Prostate gland (tissue), 2 donors: ENCODE results near the gene ENTPD5.

Experiments used
- POLR2AphosphoS5 ChIP-seq: sonication (generic); formaldehyde crosslinking; IDR thresholded peaks from one replicate; pipeline ENCODE4 v1.6.1; 2017; ENCODE audit warnings: antibody characterized with exemption
- TF ChIP-seq, protein P1 (sequence below), 4 experiments: fragments of 200-600 bp in 2 of 4; fragments of 450-650 bp in 2 of 4; sonication (generic) in 2 of 4; IDR thresholded peaks; 1 replicate in 3 of 4; 2 replicates in 1 of 4; pipeline ENCODE4 v1.5.1; 2016 to 2019; ENCODE audit warnings: antibody characterized with exemption in 4 of 4, mild to moderate bottlenecking in 2 of 4, moderate library complexity in 2 of 4

DNA sequence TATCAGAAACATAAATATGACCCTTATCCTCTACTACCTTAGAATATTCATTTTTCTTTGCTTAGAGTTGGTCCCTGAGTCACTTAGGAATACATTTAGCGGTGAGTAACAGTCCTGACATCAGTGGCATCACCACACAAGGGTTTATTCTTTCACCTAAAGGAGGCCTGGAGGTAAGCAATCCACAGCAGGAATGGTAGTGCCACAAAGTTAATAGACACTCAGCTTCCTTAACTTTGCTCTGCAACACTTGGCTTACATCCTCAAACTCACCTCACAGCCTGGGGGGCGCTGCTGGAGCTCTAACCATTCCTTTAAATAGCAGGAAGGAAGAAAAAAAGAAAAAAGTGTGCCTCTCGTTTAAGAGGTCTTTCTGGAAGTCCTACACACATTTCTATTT is 29.2 kb upstream of the ENTPD5 start:
- TF ChIP-seq POLR2AphosphoS5 = no peak
- TF ChIP-seq, protein P1, sequence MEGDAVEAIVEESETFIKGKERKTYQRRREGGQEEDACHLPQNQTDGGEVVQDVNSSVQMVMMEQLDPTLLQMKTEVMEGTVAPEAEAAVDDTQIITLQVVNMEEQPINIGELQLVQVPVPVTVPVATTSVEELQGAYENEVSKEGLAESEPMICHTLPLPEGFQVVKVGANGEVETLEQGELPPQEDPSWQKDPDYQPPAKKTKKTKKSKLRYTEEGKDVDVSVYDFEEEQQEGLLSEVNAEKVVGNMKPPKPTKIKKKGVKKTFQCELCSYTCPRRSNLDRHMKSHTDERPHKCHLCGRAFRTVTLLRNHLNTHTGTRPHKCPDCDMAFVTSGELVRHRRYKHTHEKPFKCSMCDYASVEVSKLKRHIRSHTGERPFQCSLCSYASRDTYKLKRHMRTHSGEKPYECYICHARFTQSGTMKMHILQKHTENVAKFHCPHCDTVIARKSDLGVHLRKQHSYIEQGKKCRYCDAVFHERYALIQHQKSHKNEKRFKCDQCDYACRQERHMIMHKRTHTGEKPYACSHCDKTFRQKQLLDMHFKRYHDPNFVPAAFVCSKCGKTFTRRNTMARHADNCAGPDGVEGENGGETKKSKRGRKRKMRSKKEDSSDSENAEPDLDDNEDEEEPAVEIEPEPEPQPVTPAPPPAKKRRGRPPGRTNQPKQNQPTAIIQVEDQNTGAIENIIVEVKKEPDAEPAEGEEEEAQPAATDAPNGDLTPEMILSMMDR (IDR thresholded peaks at IDR 0.05) = no peak
